Measurements from ENCODE around the gene SLC9A9. TPM values are rescaled to one million over a fixed set of nuclear protein-coding genes. Genes with fewer than 3 reads are reported as not detected.
A peak's percentile ranks its signal among the peaks of the same experiment; 100 is the strongest.
"Not testable (repeated sequence)": the region's sequence is repeated elsewhere in the genome, so short reads cannot be mapped to it uniquely, and the experiment has no call there.

SLC9A9 gene
- total RNA-seq, 1 donor from 2014 or later, result 3.0 TPM

DNA sequence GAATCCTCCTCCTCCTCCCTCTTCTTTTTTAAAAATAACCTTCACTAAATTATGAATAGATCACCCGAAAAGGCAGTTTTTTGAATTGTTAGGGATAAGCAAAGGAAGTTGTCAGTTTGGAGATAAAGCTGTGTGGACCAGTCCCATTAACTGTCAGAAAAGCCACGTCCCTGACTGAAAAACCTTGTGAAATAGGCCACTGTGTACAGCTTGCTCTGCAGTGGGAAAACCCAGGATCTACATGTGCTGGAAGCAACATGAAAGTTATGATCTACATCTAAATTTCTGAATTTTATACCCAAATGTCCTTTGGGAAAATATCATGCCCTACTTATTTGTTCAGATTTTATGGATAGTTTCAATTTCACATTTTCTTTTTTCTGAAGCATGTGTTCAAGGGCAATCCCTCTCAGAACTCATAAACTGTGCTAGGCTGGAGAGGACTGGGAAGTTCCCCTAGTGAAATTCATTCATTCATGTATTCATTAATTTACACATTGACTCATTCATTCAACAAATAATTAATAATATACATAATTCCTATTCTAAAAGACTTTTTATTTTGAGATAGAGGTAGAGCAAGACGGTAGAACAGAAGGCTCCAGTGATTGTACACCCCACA is 149.5 kb downstream of the SLC9A9 start:
- TF ChIP-seq CTCF (IDR thresholded peaks at IDR 0.05; ENCODE audit: insufficient read depth, low read length, poor library complexity, severe bottlenecking), result no peak
- no peak overlapping the region for H3K4me3 ChIP-seq (ENCODE audit: low read depth, low read length)
- H3K27me3 ChIP-seq (ENCODE audit: control insufficient read depth, insufficient read depth, low read length), result no peaks in the 10 kb centered on the region
- no peaks in the 10 kb centered on the region for H3K36me3 ChIP-seq (ENCODE audit: control insufficient read depth, insufficient read depth, low read length)
- no peak for DNase-seq (ENCODE audit: low read depth)

DNA sequence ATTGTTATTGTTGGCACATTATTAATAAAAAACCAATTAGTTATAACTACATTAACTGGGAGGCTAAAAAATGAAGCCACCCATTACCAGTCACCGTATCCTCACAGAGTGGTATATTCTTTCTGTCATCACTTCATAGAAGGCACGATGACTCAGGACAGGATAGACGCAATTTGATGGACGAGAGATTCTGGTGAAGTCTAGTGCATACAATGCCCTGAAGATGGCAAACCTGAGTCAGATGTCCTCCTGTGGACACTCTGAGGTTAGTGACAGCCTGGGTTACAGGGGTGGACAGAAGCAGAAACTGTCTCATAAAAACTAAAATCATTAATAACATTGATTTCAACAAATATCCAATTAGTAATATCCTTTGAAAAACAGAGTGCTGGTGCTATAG is 150.3 kb downstream of the SLC9A9 start:
- peak; percentile 7 for TF ChIP-seq CTCF (IDR thresholded peaks at IDR 0.05; ENCODE audit: insufficient read depth, low read length, poor library complexity, severe bottlenecking)
- no peak for DNase-seq (ENCODE audit: low read depth)
- Histone ChIP-seq H3K27me3 (ENCODE audit: control insufficient read depth, insufficient read depth, low read length) (no peaks in the 10 kb centered on the region), H3K36me3 (ENCODE audit: control insufficient read depth, insufficient read depth, low read length) (no peaks in the 10 kb centered on the region), H3K4me3 (ENCODE audit: low read depth, low read length) (no peak overlapping the region)

GRCh38 chr3:143695333-143695732 is 152.9 kb downstream of the SLC9A9 start:
- H3K36me3 ChIP-seq (ENCODE audit: control insufficient read depth, insufficient read depth, low read length); H3K27me3 ChIP-seq (ENCODE audit: control insufficient read depth, insufficient read depth, low read length); H3K4me3 ChIP-seq (ENCODE audit: low read depth, low read length); DNase-seq (ENCODE audit: low read depth): not testable (repeated sequence)

GRCh38 chr3:143693506-143693905 is 154.8 kb downstream of the SLC9A9 start:
- TF ChIP-seq CTCF (IDR thresholded peaks at IDR 0.05; ENCODE audit: insufficient read depth, low read length, poor library complexity, severe bottlenecking), result no peak
- H3K27me3 ChIP-seq (ENCODE audit: control insufficient read depth, insufficient read depth, low read length), result no peaks in the 10 kb centered on the region
- H3K4me3 ChIP-seq (ENCODE audit: low read depth, low read length), result no peak overlapping the region
- DNase-seq (ENCODE audit: low read depth), result no peak
- H3K36me3 ChIP-seq (ENCODE audit: control insufficient read depth, insufficient read depth, low read length), result no peaks in the 10 kb centered on the region

DNA sequence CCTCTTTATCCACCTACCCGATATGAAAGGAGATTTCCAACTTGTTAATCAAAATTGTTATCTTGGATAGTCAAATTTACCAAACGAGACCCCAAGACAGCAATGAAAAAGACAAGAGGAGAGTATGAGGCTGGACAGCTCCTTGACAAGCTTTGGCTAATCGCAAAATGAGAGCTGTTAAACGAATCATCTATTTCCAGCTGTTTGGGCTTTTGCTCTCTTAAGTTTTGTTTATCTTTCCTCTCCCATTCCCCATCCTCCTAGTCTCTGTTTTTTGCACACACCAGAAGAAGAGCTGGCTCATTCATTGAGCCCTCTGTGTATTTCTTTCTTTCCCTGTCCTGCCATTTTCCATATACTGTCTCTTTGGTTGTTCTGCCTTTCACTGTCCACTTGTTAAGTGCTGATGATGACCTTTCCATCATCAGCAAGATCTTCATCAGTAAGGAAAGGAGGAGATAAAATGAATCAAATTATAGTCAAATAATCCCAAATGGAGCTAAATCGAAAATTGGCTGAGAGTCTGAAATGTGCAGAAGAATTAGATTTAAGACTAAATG is 161.6 kb downstream of the SLC9A9 start:
- H3K36me3 ChIP-seq (ENCODE audit: control insufficient read depth, insufficient read depth, low read length), result no peaks in the 10 kb centered on the region
- H3K27me3 ChIP-seq (ENCODE audit: control insufficient read depth, insufficient read depth, low read length), result no peaks in the 10 kb centered on the region
- TF ChIP-seq CTCF (IDR thresholded peaks at IDR 0.05; ENCODE audit: insufficient read depth, low read length, poor library complexity, severe bottlenecking), result no peak
- no peak for DNase-seq (ENCODE audit: low read depth)
- H3K4me3 ChIP-seq (ENCODE audit: low read depth, low read length), result no peak overlapping the region

- no peak for DNase-seq (ENCODE audit: low read depth)
- H3K36me3 ChIP-seq (ENCODE audit: control insufficient read depth, insufficient read depth, low read length), result no peaks in the 10 kb centered on the region
- H3K27me3 ChIP-seq (ENCODE audit: control insufficient read depth, insufficient read depth, low read length), result no peaks in the 10 kb centered on the region
- H3K4me3 ChIP-seq (ENCODE audit: low read depth, low read length), result no peak overlapping the region
- TF ChIP-seq CTCF (IDR thresholded peaks at IDR 0.05; ENCODE audit: insufficient read depth, low read length, poor library complexity, severe bottlenecking), result no peak
These were observed 162.8 kb downstream of the SLC9A9 start for GRCh38 chr3:143685491-143685890.
